ENCODE results near the gene PYCARD.

The PYCARD gene

GRCh38 chr16:31228206-31228605 lies 25.6 kb upstream of the PYCARD start:
- Histone ChIP-seq H3K4me3 (ENCODE audit: low read length) (no peak overlapping the region), H3K27ac (ENCODE audit: low read length) (no peak overlapping the region), H3K36me3 (ENCODE audit: control insufficient read depth, insufficient read depth, low read length) (no peaks in the 10 kb centered on the region; the same call in 1 of the 2 replicates), H3K9me3 (ENCODE audit: control insufficient read depth, insufficient read depth, low read length) (no peaks in the 10 kb centered on the region; the same call in 1 of the 2 replicates), H3K27me3 (ENCODE audit: control insufficient read depth, insufficient read depth, low read length) (no peaks in the 10 kb centered on the region), H3K4me1 (ENCODE audit: control insufficient read depth, insufficient read depth, low read length) (peaks cover 1% of the 10 kb centered on the region; the same call in 1 of the 2 replicates)
- DNase-seq (ENCODE audit: low read depth, low spot score) = no peak
- WGBS (ENCODE audit: insufficient coverage, insufficient read length) = no CpG with 5 or more reads among the region's 4 CpGs

GRCh38 chr16:31225193-31225592 lies 22.6 kb upstream of the PYCARD start:
- Histone ChIP-seq H3K4me3 (ENCODE audit: low read length) (no peak overlapping the region), H3K36me3 (ENCODE audit: control insufficient read depth, insufficient read depth, low read length) (no peaks in the 10 kb centered on the region; the same call in 1 of the 2 replicates), H3K4me1 (ENCODE audit: control insufficient read depth, insufficient read depth, low read length) (peaks cover 1% of the 10 kb centered on the region; the same call in 1 of the 2 replicates), H3K27me3 (ENCODE audit: control insufficient read depth, insufficient read depth, low read length) (no peaks in the 10 kb centered on the region), H3K27ac (ENCODE audit: low read length) (no peak overlapping the region), H3K9me3 (ENCODE audit: control insufficient read depth, insufficient read depth, low read length) (no peaks in the 10 kb centered on the region; the same call in 1 of the 2 replicates)
- no peak for DNase-seq (ENCODE audit: low read depth, low spot score)
- no CpG with 5 or more reads among the region's 3 CpGs for WGBS (ENCODE audit: insufficient coverage, insufficient read length)

DNA sequence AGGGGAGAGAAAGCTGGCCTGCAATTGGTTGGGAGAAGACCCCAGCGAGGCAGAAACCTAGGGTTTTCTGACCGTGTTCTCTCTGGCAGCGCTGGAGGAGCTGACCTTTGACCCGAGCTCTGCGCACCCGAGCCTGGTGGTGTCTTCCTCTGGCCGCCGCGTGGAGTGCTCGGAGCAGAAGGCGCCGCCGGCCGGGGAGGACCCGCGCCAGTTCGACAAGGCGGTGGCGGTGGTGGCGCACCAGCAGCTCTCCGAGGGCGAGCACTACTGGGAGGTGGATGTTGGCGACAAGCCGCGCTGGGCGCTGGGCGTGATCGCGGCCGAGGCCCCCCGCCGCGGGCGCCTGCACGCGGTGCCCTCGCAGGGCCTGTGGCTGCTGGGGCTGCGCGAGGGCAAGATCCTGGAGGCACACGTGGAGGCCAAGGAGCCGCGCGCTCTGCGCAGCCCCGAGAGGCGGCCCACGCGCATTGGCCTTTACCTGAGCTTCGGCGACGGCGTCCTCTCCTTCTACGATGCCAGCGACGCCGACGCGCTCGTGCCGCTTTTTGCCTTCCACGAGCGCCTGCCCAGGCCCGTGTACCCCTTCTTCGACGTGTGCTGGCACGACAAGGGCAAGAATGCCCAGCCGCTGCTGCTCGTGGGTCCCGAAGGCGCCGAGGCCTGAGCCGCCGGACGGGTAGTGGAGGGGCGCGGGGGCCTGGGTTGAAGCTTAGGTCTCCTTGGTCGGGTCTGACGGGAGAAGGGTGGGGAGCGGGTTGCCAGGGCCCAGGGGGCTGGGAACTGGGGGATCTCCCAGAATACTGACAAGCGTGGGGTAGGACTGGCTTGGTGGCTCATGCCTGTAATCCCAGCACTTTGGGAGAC lies 21.8 kb upstream of the PYCARD start:
- DNase-seq (ENCODE audit: low read depth, low spot score) = no peak
- no peak overlapping the region for H3K27ac ChIP-seq (ENCODE audit: low read length)
- no peak overlapping the region for H3K4me3 ChIP-seq (ENCODE audit: low read length)
- H3K27me3 ChIP-seq (ENCODE audit: control insufficient read depth, insufficient read depth, low read length) = no peaks in the 10 kb centered on the region
- no peaks in the 10 kb centered on the region; the same call in 1 of the 2 replicates for H3K9me3 ChIP-seq (ENCODE audit: control insufficient read depth, insufficient read depth, low read length)
- WGBS (ENCODE audit: insufficient coverage, insufficient read length) = no CpG with 5 or more reads among the region's 80 CpGs
- H3K4me1 ChIP-seq (ENCODE audit: control insufficient read depth, insufficient read depth, low read length) = peaks cover 1% of the 10 kb centered on the region; the same call in 1 of the 2 replicates
- no peaks in the 10 kb centered on the region; the same call in 1 of the 2 replicates for H3K36me3 ChIP-seq (ENCODE audit: control insufficient read depth, insufficient read depth, low read length)

DNA sequence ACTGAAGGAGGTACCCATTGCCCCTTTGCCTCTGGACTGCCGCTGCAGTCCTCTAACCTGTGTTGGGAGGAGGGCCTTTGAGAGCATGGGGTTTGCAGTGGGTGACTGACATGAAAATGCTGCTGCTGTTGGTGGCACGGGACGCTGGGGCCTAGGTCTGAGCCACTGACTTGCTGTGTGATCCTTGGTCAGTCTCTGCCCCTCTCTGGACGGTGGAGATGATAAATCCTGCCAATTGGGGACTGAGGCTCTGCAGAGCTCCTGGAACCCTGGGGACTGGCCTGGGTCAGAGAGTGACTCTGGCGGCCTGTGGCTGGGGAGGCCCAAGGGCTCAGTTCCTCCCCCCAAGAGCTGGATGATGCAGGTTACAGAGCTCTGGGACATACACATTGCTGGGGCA lies 20.5 kb upstream of the PYCARD start:
- Histone ChIP-seq H3K4me1 (ENCODE audit: control insufficient read depth, insufficient read depth, low read length) (no peaks in the 10 kb centered on the region; the same call in 1 of the 2 replicates), H3K9me3 (ENCODE audit: control insufficient read depth, insufficient read depth, low read length) (no peaks in the 10 kb centered on the region), H3K27ac (ENCODE audit: low read length) (no peak overlapping the region), H3K27me3 (ENCODE audit: control insufficient read depth, insufficient read depth, low read length) (no peaks in the 10 kb centered on the region), H3K36me3 (ENCODE audit: control insufficient read depth, insufficient read depth, low read length) (no peaks in the 10 kb centered on the region; the same call in 1 of the 2 replicates), H3K4me3 (ENCODE audit: low read length) (no peak overlapping the region)
- WGBS (ENCODE audit: insufficient coverage, insufficient read length) = no CpG with 5 or more reads among the region's 5 CpGs
- DNase-seq (ENCODE audit: low read depth, low spot score) = no peak

DNA sequence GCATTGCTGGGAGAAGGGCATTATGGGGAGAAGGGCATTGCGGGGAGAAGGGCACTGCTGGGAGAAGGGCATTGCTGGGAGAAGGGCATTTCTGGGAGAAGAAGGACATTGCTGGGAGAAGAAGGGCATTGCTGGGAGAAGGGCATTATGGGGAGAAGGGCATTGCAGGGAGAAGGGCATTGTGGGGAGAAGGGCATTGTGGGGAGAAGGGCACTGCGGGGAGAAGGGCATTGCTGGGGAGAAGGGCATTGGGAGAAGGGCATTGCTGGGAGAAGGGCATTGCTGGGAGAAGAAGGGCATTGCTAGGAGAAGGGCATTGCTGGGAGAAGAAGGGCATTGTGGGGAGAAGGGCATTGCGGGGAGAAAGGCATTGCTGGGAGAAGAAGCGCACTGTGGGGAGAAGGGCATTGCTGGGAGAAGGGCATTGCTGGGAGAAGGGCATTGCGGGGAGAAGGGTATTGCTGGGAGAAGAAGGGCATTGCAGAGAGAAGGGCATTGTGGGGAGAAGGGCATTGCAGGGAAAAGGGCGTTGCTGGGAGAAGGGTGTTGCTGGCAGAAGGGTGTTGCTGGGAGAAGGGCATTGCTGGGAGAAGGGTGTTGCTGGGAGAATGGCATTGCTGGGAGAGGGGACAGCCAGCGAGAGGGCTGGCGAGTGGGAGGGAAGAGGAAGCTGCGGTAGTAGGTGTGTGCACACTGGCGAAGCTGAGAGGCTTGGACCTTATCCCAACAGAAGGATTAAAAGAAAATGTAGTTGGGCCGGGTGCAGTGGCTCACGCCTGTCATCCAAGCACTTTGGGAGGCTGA lies 19.0 kb upstream of the PYCARD start:
- H3K27ac ChIP-seq (ENCODE audit: low read length) = no peak overlapping the region
- no CpG with 5 or more reads among the region's 12 CpGs for WGBS (ENCODE audit: insufficient coverage, insufficient read length)

GRCh38 chr16:31219154-31219741 lies 16.7 kb upstream of the PYCARD start:
- H3K4me3 ChIP-seq (ENCODE audit: low read length) = no peak overlapping the region
- peaks cover 12% of the 10 kb centered on the region for H3K27me3 ChIP-seq (ENCODE audit: control insufficient read depth, insufficient read depth, low read length)
- no peak for DNase-seq (ENCODE audit: low read depth, low spot score)
- no peaks in the 10 kb centered on the region for H3K9me3 ChIP-seq (ENCODE audit: control insufficient read depth, insufficient read depth, low read length)
- H3K36me3 ChIP-seq (ENCODE audit: control insufficient read depth, insufficient read depth, low read length) = peaks cover 3% of the 10 kb centered on the region; the same call in 1 of the 2 replicates
- WGBS (ENCODE audit: insufficient coverage, insufficient read length) = no CpG with 5 or more reads among the region's 15 CpGs
- no peak overlapping the region for H3K27ac ChIP-seq (ENCODE audit: low read length)
- H3K4me1 ChIP-seq (ENCODE audit: control insufficient read depth, insufficient read depth, low read length) = peaks cover 6% of the 10 kb centered on the region; the same call in 1 of the 2 replicates

More for the DNA sequence above, 19.0 kb upstream of the PYCARD start:
- Histone ChIP-seq H3K4me3 (ENCODE audit: low read length) (no peak overlapping the region), H3K9me3 (ENCODE audit: control insufficient read depth, insufficient read depth, low read length) (no peaks in the 10 kb centered on the region), H3K4me1 (ENCODE audit: control insufficient read depth, insufficient read depth, low read length) (peaks cover 1% of the 10 kb centered on the region; the same call in 1 of the 2 replicates), H3K27me3 (ENCODE audit: control insufficient read depth, insufficient read depth, low read length) (peaks cover 3% of the 10 kb centered on the region; the same call in 1 of the 2 replicates), H3K36me3 (ENCODE audit: control insufficient read depth, insufficient read depth, low read length) (no peaks in the 10 kb centered on the region; the same call in 1 of the 2 replicates)
- no peak for DNase-seq (ENCODE audit: low read depth, low spot score)

- peaks cover 9% of the 10 kb centered on the region for H3K4me1 ChIP-seq (ENCODE audit: control insufficient read depth, insufficient read depth, low read length)
- H3K36me3 ChIP-seq (ENCODE audit: control insufficient read depth, insufficient read depth, low read length) = peaks cover 3% of the 10 kb centered on the region; the same call in 1 of the 2 replicates
- H3K27ac ChIP-seq (ENCODE audit: low read length) = no peak overlapping the region
- H3K4me3 ChIP-seq (ENCODE audit: low read length) = no peak overlapping the region
- DNase-seq (ENCODE audit: low read depth, low spot score) = no peak
- WGBS (ENCODE audit: insufficient coverage, insufficient read length) = no CpG with 5 or more reads among the region's 4 CpGs
- peaks cover 12% of the 10 kb centered on the region for H3K27me3 ChIP-seq (ENCODE audit: control insufficient read depth, insufficient read depth, low read length)
- H3K9me3 ChIP-seq (ENCODE audit: control insufficient read depth, insufficient read depth, low read length) = no peaks in the 10 kb centered on the region
These were observed 14.6 kb upstream of the PYCARD start for GRCh38 chr16:31217136-31217530.

- Histone ChIP-seq H3K27ac (ENCODE audit: low read length) (no peak within 1 kb of the TSS), H3K36me3 (ENCODE audit: control insufficient read depth, insufficient read depth, low read length) (peaks cover 3% of the 10 kb centered on the region; the same call in 1 of the 2 replicates), H3K27me3 (ENCODE audit: control insufficient read depth, insufficient read depth, low read length) (peaks cover 12% of the 10 kb centered on the region), H3K4me3 (ENCODE audit: low read length) (peak within 1 kb of the TSS; percentile 5; the same call in 1 of the 2 replicates), H3K9me3 (ENCODE audit: control insufficient read depth, insufficient read depth, low read length) (no peaks in the 10 kb centered on the region), H3K4me1 (ENCODE audit: control insufficient read depth, insufficient read depth, low read length) (peaks cover 9% of the 10 kb centered on the region)
- DNase-seq (ENCODE audit: low read depth, low spot score) = no peak
- no CpG with 5 or more reads among the region's 52 CpGs for WGBS (ENCODE audit: insufficient coverage, insufficient read length)
These were observed 14.0 kb upstream of the PYCARD start, which contains the start of gene PYDC1 for GRCh38 chr16:31216422-31217135. Gene PYDC1 (minus strand): TSS chr16:31217135. CDS start chr16:31217028, 107 bp downstream.

GRCh38 chr16:31215287-31216162 lies 13.0 kb upstream of the PYCARD start:
- Histone ChIP-seq H3K4me3 (ENCODE audit: low read length) (peak overlapping the region; percentile 64; the same call in 1 of the 2 replicates), H3K27ac (ENCODE audit: low read length) (no peak overlapping the region), H3K4me1 (ENCODE audit: control insufficient read depth, insufficient read depth, low read length) (peaks cover 9% of the 10 kb centered on the region), H3K36me3 (ENCODE audit: control insufficient read depth, insufficient read depth, low read length) (peaks cover 3% of the 10 kb centered on the region; the same call in 1 of the 2 replicates), H3K27me3 (ENCODE audit: control insufficient read depth, insufficient read depth, low read length) (peaks cover 12% of the 10 kb centered on the region), H3K9me3 (ENCODE audit: control insufficient read depth, insufficient read depth, low read length) (no peaks in the 10 kb centered on the region)
- no CpG with 5 or more reads among the region's 63 CpGs for WGBS (ENCODE audit: insufficient coverage, insufficient read length)
- DNase-seq (ENCODE audit: low read depth, low spot score) = peak; percentile 86
